GM12891 (cell line): Measurements from ENCODE around the gene GMDS.

Source experiments
- DNase-seq: peaks from one replicate; pipeline ENCODE4 v3.0.0; 2011; ENCODE audit warnings: low spot score; ENCODE audit not compliant: insufficient read length
- FAIRE-seq: peaks from 2 replicates; lab custom pipeline; 2011; peaks lifted over from hg19 to GRCh38; lab: Jason Lieb, UNC
- PAX5 ChIP-seq: IDR thresholded peaks from 2 replicates; pipeline ENCODE4 v1.6.1; 2011; ENCODE audit warnings: low read length, moderate library complexity, mild to moderate bottlenecking; ENCODE audit not compliant: insufficient read depth, severe bottlenecking
- POLR2A ChIP-seq: IDR thresholded peaks from 2 replicates; pipeline ENCODE4 v1.6.1; 2011; ENCODE audit warnings: low read depth, low read length, control low read depth
- POLR2AphosphoS5 ChIP-seq: IDR thresholded peaks from 2 replicates; pipeline ENCODE4 v1.6.1; 2011; ENCODE audit warnings: low read depth, low read length, control low read depth
- POU2F2 ChIP-seq: IDR thresholded peaks from 2 replicates; pipeline ENCODE4 v1.6.1; 2011; ENCODE audit warnings: low read depth, mild to moderate bottlenecking, control low read depth, low read length, moderate library complexity
- SPI1 ChIP-seq: IDR thresholded peaks from 2 replicates; pipeline ENCODE4 v1.6.1; 2011; ENCODE audit warnings: low read depth, low read length, control low read depth
- TAF1 ChIP-seq: IDR thresholded peaks from 2 replicates; pipeline ENCODE4 v1.6.1; 2011; ENCODE audit warnings: low read depth, low read length, control low read depth

Gene GMDS

DNA sequence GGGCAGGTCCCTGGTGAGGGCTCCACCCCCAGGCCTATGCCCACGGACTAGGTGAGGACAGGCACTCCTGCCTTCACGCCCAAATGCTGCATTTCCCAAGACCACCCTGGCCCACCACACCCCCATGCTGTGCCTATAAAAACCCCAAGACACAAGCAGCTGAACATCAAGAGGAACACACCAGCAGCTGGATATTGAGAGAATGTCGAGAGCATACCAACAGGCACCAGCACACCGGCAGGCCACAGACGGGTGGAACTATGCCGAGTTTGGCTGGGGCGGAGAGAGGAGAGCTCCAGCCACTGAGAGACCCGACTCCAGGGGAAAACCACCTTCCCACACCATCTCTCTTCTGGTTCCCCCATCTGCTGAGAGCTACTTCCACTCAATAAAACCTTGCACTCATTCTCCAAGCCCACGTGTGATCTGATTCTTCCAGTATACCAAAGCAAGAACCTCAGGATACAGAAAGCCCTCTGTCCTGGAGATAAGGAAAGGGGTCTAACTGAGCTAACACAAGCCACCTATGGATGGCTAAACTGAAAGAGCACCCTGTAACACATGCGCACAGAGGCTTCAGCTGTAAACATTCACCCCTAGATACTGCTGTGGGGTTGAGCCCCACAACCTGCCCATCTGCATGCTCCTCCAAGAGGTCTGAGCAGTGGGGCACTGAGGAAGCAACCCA lies 319.5 kb downstream of the GMDS start:
- DNase-seq: no peak
- no peak for FAIRE-seq
- TF ChIP-seq POLR2AphosphoS5 (no peak), TAF1 (no peak)

DNA sequence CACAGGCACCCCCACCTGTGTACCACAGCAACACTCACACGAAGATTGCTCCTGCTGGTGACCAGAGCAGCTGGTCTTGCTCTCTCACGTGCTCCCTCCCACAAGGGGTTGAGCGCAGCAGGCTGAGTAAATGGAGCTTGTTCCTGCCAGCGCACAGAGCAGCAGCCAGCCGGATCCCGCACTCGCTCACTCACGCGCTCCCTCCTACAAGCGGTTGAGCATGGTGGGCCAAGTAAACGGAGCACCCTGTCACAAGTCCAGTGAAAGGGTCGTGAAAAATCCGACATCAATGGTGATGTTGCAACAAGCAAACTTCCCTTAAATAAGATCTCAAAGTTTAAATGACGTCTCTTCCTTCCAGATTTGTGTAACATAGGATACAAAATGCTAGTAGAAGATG lies 322.0 kb downstream of the GMDS start:
- FAIRE-seq: no peak
- DNase-seq: no peak
- TF ChIP-seq POU2F2 (no peak), TAF1 (no peak), POLR2A (no peak), PAX5 (no peak), SPI1 (no peak), POLR2AphosphoS5 (no peak)

DNA sequence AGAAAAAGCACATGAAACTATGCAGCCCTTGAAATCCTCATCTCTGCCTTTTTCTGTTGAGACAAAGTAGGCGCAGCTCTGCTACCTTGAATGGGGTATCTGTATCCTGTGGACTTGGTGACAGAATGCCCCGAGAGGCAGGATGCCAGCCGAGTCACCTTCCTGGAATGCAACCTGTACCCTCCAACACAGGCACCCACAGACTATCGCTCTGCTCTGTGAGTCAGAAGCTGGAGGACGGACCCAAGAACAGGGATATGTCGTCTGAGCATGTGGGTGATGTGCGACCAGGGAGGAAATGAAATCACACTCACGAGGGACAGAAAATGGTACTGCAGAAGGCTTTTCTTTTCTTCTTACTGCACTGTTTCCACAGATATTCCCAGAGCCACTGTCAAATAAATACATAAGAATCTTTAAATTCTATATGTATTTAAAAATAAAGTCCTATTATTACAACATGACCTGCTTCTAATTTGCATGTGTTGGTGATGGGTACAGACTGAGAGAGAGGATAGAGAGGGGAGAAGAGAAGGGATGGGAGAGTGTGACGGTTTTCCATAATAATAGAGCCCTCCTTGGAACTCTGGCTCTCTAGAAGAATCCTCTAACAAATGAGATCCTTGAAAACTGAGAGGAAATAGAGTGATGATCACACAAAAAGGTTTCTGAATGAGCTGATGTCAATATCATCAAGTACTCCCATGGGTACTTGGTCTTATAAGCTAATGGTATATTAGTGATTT lies 327.6 kb downstream of the GMDS start:
- TF ChIP-seq PAX5: no peak
- TF ChIP-seq POLR2AphosphoS5: no peak
- TF ChIP-seq SPI1: no peak
- no peak for TF ChIP-seq POU2F2
- no peak for TF ChIP-seq TAF1
- TF ChIP-seq POLR2A: no peak
- DNase-seq (no peak), FAIRE-seq (no peak)

DNA sequence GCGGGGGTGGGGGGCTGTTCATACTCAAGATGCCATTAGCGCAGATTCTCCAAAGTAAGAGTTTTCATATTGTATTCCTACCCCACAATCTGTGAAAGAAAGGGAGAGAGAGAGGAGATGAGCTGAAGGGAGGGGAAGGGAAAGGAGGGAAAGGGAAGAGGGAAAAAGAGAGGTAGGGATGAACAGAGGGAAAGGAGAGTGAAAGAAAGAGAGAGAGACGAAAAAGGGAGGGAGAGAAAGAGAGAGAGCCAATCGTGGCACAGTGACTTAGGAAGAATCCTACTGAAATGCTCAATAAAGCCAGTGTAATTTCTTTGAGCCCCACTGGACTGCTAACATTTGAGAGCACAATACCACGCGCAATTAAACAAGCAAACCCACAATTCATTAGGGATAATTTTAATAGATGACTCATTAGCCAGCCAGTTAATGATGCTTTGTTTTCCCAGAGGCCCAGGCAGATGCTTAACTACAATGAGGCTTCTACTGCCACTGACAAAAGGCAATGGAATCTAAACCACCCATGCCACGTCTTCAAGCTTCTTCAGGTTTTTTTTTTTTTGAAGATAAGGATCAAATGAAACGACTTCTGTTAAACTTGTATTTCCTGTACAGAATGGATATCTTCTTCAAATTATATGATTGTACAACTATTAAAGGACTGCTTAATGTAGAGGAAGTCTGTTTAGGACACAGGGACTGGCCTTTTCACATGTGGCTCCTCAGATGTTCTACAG lies 328.9 kb downstream of the GMDS start:
- no peak for TF ChIP-seq POU2F2
- TF ChIP-seq SPI1: no peak
- no peak for TF ChIP-seq POLR2A
- no peak for TF ChIP-seq POLR2AphosphoS5
- no peak for TF ChIP-seq PAX5
- no peak for TF ChIP-seq TAF1
- DNase-seq (no peak), FAIRE-seq (no peak)

DNA sequence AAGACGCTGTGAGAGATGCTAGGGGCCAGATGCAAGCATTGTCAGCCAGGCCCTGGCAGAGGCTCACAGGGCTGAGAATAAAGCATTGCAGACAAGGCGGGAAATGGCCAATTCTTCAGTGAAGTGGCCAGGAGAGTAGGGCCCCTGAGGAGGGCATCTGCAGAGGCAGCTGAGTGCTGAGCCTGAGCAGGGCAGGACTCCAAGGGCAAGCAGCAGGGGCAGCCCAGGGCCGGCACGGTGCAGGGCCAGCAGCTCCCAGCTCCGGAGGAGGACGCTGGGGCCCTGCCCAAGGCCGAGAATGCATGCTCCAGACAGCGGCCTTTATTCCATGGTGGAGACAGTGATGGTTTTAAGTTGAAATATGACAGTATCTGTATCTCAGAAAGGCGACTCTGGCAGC lies 330.2 kb downstream of the GMDS start:
- DNase-seq (no peak), FAIRE-seq (no peak)
- TF ChIP-seq POLR2AphosphoS5 (no peak), PAX5 (no peak), POLR2A (no peak), POU2F2 (no peak), SPI1 (no peak), TAF1 (no peak)

DNA sequence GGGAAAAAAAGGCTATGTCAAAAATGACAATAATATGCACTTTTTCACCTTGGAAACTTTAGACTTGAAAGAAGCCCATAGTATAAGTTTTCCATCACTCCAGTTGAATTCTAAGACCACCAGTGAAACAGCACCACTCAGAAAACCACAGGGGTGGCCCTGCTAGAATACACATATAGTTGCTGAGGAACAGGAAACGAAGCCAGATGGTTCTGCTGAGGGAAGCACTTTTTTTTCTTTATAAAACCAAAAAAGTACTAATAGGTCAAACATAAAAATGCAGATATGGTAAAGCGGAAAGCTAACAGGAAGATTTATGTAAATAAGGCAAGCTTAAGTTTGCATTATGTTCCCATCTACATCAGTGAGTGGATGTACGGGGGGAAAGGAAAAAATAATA lies 331.8 kb downstream of the GMDS start:
- DNase-seq (no peak), FAIRE-seq (no peak)
- no peak for TF ChIP-seq POLR2AphosphoS5
- no peak for TF ChIP-seq SPI1
- no peak for TF ChIP-seq TAF1
- TF ChIP-seq PAX5: no peak
- no peak for TF ChIP-seq POLR2A
- no peak for TF ChIP-seq POU2F2

DNA sequence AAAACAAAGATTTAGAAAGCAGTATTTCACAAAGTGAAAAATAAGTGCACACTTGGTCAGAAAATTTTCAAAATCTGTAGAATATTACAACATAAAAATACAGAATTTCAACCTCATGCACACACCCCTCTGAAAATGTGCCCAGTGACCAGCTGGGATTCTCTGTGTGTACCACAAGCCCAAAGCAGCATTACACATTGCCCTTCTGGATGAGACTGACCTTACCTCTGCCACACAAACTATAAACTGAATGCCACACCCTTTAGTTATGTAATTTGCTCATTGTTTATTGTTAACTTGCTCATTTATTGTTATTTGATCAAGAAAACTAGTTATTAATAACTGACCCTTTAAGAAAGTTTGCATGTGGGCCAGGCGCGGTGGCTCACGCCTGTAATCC lies 332.7 kb downstream of the GMDS start:
- TF ChIP-seq POU2F2: no peak
- TF ChIP-seq SPI1: no peak
- no peak for TF ChIP-seq PAX5
- no peak for TF ChIP-seq POLR2AphosphoS5
- no peak for TF ChIP-seq POLR2A
- no peak for TF ChIP-seq TAF1
- FAIRE-seq: no peak
- DNase-seq: no peak

DNA sequence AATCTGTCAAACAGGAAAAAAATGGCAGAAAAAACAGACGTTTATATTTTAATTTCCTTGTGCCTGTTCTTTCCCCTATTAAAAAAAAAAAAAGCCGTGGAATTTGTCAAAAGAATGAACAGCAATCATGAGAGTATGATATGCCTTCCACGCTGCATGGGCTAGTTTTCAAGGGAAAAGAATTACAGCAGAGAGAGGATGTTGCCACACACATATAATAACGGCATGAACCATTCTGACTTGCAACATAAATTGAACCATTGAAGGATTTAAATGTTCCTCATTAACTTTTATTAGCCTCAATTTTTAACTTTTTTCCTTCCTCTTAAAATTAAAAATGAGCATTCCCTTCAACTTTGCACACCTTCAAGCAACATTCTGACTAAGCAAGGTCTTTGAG lies 333.9 kb downstream of the GMDS start:
- DNase-seq (no peak), FAIRE-seq (no peak)
- TF ChIP-seq TAF1 (no peak), POU2F2 (no peak)

DNA sequence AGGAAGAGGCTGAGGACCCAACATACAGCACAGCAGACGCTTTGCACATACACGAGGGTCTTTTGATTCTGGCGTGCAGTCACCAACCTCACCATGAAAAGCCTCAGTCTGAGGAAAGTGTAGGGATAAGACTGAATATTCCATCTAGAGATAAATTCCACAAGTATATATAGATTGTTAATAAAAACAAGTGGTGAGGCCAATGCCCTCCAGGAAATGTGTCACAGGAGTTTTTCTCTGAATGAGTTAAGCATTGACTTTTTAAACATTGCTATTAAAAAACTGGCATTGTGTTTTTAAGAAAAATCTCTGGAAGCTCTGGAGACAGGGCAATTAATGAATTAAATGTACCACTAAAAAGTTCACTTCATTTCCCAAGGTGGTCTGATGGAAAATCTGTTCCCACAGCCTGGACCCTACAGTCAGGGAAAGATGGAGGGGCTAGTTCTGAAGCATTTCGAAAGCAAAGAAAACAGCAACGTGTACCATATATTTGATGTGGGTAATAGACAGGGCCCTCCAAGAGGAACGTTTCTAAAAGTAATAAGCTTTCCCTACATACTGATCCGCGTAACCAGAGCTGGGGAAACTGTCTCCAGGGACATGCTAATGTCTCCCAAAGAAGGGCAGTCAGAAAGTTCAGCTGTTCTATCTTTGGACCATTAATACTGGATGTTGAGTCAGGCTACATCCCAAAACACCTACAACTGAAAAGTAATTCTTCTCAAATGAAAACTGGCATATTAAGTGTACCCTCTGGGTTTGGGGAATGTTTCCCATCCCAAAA lies 334.6 kb downstream of the GMDS start:
- DNase-seq (no peak), FAIRE-seq (no peak)
- TF ChIP-seq TAF1 (no peak), POLR2AphosphoS5 (no peak), SPI1 (no peak), PAX5 (no peak)
